Ishikawa (cell line): ENCODE measurements around the gene LRRC36.

Experiments used
- CEBPB ChIP-seq: IDR thresholded peaks from 2 replicates; pipeline ENCODE4 v1.6.1; 2012
- EGR1 ChIP-seq: IDR thresholded peaks from 2 replicates; pipeline ENCODE4 v1.6.1; 2012
- NFIC ChIP-seq: IDR thresholded peaks from 2 replicates; pipeline ENCODE4 v1.6.1; 2012
- RAD21 ChIP-seq: IDR thresholded peaks from 2 replicates; pipeline ENCODE4 v1.6.1; 2012; ENCODE audit warnings: low read depth
- TCF12 ChIP-seq: IDR thresholded peaks from 2 replicates; pipeline ENCODE4 v1.6.1; 2012; ENCODE audit warnings: low read depth
- TEAD4 ChIP-seq: IDR thresholded peaks from 2 replicates; pipeline ENCODE4 v1.6.1; 2012
- YY1 ChIP-seq: IDR thresholded peaks from 2 replicates; pipeline ENCODE4 v1.6.1; 2012; ENCODE audit warnings: low read depth
- ZBTB7A ChIP-seq: IDR thresholded peaks from 2 replicates; pipeline ENCODE4 v1.6.1; 2012; ENCODE audit warnings: low read depth
- TF ChIP-seq, protein P1 (sequence below): IDR thresholded peaks from 2 replicates; pipeline ENCODE4 v1.6.1; 2012
- TF ChIP-seq, protein P2 (sequence below): IDR thresholded peaks from 2 replicates; pipeline ENCODE4 v1.6.1; 2012

DNA sequence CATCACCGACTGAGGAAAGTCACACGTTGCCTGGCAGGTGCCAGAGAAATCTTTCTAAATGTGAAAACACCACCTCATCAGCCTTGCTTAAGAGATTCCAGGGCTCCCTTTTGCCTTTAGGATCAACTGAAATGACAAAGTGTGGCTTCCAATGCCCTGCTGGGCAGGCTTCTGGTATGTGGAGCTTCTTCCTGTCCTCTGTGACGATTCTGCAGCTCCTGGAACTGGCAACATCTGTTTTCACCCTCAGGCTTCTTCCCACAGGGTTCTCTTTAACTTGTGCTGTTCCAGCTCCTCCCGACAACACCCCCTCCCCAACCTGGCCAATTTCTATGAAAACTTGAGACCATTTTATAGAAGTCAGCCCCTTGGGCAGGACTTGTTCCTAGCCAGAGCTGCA lies 94.4 kb downstream of the LRRC36 start:
- TF ChIP-seq EGR1 = no peak
- TF ChIP-seq RAD21 = no peak
- no peak for TF ChIP-seq CEBPB
- TF ChIP-seq, protein P1, sequence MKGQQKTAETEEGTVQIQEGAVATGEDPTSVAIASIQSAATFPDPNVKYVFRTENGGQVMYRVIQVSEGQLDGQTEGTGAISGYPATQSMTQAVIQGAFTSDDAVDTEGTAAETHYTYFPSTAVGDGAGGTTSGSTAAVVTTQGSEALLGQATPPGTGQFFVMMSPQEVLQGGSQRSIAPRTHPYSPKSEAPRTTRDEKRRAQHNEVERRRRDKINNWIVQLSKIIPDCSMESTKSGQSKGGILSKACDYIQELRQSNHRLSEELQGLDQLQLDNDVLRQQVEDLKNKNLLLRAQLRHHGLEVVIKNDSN = no peak
- no peak for TF ChIP-seq TEAD4
- no peak for TF ChIP-seq TCF12
- no peak for TF ChIP-seq ZBTB7A
- TF ChIP-seq YY1 = no peak
- TF ChIP-seq, protein P2, sequence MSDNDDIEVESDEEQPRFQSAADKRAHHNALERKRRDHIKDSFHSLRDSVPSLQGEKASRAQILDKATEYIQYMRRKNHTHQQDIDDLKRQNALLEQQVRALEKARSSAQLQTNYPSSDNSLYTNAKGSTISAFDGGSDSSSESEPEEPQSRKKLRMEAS = no peak
- no peak for TF ChIP-seq NFIC
